MM.1S (cell line): ENCODE results near the gene ZNF618.

Source experiments
- EZH2phosphoT487 ChIP-seq: fragments of 300-600 bp; sonication (generic); IDR thresholded peaks from 2 replicates; pipeline ENCODE4 v1.6.1; 2018; ENCODE audit warnings: antibody characterized with exemption, low read length
- TF ChIP-seq, protein P1 (sequence below): fragments of 300-600 bp; sonication (generic); IDR thresholded peaks from 2 replicates; pipeline ENCODE4 v1.5.1; 2016; ENCODE audit warnings: antibody characterized with exemption, low read length, mixed read lengths

- TF ChIP-seq, protein P1, sequence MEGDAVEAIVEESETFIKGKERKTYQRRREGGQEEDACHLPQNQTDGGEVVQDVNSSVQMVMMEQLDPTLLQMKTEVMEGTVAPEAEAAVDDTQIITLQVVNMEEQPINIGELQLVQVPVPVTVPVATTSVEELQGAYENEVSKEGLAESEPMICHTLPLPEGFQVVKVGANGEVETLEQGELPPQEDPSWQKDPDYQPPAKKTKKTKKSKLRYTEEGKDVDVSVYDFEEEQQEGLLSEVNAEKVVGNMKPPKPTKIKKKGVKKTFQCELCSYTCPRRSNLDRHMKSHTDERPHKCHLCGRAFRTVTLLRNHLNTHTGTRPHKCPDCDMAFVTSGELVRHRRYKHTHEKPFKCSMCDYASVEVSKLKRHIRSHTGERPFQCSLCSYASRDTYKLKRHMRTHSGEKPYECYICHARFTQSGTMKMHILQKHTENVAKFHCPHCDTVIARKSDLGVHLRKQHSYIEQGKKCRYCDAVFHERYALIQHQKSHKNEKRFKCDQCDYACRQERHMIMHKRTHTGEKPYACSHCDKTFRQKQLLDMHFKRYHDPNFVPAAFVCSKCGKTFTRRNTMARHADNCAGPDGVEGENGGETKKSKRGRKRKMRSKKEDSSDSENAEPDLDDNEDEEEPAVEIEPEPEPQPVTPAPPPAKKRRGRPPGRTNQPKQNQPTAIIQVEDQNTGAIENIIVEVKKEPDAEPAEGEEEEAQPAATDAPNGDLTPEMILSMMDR: no peak
- TF ChIP-seq EZH2phosphoT487: no peak
These were observed 80.8 kb downstream of the ZNF618 start for GRCh38 chr9:113956901-113957300.
